Activated CD8-positive, alpha-beta memory T cell treated with anti-CD3 and anti-CD28 coated beads for 1 hour (primary cell): ENCODE results near the gene OSBP2.

Experiments
- DNase-seq, 2 donors: peaks; one replicate each; pipeline ENCODE4 v3.0.0-alpha.2; 2020; ENCODE audit warnings: low read depth in 1 of 2; ENCODE audit errors: extremely low read depth in 1 of 2

The OSBP2 gene

DNA sequence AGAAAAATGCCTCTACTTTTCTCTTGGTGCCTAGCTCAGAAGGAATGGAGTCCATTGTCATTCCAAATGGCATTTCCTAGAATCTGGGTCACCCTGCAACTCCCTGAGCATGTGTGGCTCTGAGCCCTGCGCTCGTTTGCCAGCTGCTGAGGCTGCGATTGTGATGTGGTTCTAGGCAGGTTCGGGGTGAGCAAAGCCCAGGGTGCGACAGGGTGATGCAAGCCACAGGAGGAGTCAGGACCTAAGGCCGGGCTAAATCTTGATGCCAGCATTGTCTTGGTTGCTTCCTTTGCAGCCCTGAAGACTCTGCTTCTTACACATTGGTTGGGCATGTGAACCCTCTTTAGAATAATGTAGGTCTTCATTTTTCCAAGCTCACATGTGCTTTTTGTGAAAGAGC is 142.9 kb downstream of the OSBP2 start:
- no peak for DNase-seq

DNA sequence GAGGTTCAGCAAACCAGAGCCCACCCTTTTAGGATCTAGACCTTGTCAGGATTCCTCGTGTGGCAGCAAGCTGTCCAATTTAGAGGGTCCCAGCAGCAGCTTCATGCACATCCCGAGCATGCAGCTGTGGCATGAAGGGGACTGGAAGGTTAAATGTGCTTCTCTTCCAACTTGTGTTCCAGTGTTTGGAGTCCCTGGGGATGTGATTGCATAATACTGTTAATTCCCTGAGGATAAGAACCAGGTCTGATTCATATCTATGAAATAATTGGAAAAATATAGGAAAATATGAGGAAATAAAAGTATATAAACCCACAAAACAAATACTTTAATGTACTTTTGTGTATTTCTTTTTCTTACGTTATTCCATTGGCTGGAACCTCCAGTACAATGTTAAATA is 143.4 kb downstream of the OSBP2 start:
- no peak for DNase-seq

DNA sequence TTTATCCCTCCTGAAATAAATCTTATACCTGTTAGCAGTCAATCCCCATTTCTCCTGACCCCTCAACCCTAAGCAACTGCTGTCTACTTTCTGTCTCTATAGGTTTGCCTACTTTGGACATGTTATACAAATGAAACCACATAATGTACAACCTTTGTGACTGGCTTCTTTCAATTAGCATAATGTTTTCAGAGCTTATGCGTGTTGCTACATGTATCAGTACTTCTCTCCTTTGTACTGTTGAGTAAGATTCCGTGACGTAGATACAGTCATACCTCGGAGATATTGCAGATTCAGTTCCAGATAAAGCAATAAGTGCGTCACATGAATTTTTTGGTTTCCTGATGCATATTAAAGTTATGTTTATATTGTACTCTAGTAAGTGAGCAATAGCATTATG is 146.6 kb downstream of the OSBP2 start:
- DNase-seq: no peak

DNA sequence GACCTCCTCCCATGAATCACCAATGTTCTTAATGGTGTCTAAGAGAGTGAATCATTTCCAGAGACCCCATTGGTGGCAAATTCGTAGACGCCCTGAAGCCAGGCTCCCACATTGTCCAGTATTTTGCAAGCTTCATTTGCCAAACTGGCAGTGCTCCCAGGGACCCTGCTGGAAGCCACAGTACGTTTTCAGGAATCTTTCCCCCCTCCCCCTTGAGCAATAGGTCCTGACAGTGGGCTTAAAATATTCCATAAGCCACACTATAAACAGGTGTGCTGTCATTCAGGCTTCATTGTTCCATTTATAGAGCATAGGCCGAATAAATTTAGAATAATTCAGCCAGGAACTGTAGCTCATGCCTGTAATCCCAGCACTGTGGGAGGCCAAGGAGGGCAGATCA is 148.6 kb downstream of the OSBP2 start:
- no peak for DNase-seq

DNA sequence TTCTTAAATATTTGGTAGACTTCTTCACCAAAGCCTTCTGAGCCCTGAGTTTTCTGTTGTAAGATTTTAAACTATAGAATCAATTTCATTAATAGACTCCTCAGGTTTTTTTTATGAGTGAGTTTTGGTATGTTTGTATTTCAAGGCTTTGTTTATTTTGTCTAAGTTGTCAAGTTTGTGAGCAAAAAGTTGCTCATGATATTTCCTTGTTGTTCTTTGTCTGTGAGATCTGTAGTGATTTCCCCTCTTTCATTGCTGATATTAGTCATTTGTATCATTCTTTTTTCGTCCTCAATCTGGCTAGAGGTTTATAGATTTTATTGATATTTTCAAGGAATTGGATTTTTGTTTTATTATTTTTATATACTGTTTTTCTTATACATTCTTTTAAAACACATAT is 152.9 kb downstream of the OSBP2 start:
- DNase-seq: no peak

DNA sequence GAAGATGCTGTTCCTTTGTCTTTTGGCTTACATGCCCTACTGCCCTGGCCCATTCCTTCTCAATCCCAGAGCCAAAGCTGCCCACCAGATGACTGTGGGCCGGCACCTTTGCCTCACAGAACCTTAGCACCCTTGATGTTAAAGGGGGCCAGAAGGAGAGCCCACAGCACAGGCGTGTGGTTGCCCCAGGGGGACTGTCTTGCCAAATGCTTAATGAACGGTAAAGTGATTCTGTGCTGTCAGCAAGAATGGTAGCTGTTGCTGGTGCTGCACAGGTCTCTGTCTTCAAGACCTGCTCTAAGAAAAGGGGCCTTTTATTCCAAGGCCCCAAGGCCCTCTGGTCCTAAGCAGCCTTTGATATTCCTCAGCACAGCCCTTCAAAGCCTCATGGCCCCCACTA is 160.6 kb downstream of the OSBP2 start:
- no peak for DNase-seq

DNA sequence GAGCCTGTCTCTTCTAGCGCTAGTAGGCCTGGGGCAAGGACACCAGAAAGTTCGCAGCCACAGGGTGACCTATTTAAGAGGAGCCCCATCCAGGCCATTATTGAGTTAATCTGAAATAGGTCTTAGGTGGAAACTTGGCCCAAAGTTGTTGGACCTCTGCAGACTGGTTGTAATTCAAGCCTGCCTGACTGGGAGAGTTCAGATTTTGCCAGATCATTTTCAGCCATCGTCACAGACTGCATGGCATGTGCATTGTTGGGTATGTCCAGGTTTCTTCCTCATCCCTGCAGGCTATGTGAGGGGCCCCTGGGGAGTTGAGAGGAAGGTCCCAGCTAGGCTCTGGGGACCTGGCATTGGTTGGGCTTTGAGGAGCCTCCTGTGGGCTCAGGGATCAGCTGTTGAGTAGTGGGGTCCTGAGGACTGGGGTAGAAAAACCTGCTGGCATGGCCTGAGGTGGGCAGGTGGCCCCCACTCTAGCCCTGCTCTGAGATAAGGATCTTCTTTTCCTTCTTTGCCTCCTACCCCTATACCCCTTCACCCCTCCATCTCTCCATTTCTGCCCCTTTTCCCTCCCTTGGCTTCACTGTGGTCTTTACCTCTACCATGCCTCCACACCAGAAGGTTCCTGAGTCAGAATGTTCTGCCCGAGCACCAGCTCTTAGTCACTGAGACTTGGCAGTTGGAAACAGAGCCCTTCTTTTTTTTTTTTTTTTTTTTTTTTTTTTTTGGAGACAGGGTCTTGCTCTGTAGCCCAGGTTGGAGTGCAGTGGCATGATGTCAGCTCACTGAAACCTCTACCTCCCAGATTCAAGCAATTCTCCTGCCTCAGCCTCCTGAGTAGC is 161.2 kb downstream of the OSBP2 start:
- DNase-seq: no peak

DNA sequence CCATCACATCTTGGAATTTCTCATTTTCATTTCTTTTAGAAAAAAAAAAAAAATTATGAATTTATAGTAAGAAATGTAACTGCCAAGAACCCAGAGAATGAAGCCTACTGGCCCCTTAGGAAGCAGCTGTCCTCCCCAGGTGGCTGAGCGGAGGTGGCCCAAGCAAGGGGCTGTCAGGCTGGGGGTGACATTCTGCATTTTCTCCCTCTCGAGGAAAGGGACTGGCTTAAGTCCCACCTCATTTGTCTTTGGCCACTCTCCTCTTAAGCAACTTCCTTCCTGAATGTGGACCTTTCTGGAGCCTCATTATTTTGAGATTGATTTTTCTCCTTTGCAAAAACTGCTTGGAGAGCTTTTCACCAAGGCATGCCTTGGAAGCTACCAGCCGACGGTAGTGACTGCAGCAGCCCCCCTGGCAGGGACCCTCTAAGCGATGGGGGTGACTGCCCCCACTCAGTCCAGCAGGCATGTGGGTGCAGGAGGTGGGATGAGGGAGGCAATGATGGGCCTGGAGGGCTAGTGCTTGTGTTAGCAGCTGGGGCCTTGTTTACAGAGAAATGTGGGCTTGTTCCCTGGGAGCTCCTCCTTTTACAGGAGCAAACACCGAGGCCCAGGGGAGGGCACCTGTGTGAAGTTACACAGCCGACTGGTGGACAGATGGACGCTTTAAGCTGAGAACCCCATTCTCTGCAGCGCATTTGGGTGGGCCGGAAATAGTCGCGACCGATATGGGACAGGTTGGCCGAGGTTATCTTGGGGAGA is 162.2 kb downstream of the OSBP2 start:
- no peak for DNase-seq

DNA sequence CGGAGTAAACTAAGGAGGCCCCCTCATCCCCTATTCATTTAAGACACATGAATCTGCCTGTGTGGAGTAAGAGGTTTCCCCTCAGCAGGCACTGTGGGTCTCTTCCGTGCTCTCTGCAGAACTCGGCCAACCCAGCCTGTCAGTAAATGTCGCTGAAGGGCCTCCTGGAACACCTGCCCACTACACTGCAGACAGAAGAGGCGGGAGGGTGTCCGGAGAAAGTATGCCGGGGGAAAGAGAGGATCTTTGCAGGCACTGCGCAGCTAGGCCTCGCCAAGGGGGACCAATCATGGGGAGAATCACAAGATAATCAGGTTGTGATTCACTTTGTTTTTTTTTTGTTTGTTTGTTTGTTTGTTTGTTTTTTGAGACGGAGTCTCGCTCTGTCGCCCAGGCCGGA is 163.1 kb downstream of the OSBP2 start:
- no peak for DNase-seq

DNA sequence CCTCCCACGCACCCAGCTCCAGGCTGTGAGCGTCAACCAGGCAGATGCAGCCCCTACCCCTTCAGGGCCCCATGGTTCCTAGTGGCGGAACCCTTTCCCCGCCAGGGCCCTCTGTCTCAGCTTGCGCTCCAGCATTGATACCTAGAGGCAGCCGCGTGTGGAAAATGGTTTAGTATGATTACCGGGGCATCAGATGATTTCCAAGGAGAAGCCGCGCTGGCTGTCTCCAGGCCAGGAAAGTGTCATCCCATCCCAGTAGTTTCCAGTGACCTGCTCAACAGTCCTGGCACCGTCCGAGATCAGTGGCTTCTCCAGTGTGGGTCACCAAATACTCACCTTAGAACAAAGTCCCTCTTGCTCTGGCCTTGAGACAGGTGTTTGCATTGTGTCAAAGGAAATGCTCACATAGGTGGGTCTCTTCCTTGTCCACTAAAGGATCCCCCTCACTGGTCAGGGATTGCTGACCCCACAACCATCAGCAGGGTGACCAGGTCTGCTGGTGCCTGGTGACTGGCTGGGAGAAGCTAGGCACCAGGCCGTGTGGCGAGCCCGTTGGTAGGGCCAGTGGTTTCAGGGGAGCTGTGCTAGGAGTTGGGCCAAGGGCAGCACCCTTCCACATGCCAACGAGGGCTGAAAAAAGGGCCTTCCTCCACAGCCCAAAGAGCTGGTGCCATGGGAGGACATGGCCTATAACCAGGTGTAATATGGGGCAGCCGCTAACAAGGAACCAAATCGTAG is 164.5 kb downstream of the OSBP2 start:
- no peak for DNase-seq

DNA sequence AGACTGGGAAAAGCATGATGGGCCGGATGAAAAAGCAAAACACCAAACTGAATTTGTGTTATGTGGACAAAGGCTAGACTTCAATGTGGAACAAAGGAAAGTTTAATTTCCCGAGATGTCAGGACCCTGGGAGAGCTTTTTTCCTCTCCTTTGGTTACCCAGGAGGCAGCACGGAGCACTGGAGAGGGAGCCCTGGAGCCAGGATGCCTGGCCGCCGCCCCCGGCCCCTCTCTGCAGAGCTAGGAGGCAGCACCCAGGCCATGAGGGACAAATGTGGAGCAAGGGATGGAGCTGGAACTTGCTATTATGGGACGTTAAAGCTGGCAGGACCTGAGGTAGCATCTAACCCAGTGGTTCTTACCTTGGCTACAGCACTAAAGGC is 165.0 kb downstream of the OSBP2 start:
- DNase-seq: no peak

DNA sequence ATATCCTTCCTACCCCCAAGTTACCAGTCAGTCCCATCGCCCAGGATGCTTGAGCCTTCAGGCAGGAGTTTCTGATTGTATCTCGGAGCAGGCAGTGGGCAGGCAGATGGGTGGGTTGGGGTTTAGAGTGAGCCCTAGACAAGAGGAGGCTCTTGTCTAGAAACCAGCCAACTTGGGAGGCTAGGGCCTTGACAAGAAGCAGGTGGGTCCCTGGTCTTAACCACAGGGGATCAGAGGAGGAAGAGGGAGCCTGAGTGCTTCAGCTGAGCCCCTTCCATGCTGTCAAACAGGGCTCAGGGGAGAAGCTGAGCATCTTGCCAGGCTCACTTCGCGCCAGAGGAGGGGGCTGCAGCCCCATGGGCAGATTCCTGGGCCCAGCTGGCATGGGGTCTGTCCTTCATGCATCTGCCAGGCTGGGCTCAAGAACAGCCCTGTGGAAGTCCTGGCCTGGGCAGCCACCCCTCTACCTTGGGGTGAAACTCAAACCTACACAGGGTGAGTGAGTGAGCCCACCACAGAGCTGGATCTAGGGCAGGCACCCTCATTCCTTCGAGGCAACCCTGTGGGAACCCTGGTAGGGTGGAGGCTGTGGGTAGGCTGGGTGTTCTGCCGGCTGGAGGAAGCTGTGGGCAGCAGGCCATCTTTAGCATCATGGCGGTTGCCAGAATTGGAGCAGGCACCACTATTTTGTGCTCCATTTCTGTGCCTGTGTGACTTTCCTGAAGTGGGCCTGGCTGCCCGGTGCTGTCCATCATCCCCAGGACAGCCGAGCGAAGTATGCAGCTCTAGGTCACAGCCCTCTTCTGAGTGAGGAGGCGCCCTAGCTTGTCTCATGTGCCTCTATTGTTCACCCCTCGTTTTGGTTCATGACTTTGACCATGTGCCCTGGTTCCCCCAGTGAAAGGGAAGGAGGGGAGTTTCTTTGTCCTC is 165.8 kb downstream of the OSBP2 start:
- DNase-seq: no peak

DNA sequence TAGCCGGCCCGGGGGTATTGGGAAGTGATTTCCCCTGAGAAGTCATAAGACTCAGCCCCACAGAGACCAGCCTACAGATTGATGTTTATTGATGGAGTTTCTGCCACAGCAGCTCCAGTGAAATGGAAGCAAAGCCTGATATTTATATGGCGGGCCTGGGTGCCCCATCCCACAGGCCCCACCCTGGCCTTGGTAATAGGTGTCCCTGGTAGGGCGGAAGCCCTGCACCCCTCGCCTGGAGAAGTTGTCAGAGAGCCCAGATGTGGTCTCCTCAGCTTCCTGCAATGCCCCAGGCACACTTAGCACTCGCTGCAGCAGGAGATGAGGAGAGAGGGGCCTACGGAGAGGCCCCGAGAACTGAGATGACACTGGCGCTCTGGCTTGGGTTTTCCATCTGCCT is 166.5 kb downstream of the OSBP2 start:
- DNase-seq: no peak

DNA sequence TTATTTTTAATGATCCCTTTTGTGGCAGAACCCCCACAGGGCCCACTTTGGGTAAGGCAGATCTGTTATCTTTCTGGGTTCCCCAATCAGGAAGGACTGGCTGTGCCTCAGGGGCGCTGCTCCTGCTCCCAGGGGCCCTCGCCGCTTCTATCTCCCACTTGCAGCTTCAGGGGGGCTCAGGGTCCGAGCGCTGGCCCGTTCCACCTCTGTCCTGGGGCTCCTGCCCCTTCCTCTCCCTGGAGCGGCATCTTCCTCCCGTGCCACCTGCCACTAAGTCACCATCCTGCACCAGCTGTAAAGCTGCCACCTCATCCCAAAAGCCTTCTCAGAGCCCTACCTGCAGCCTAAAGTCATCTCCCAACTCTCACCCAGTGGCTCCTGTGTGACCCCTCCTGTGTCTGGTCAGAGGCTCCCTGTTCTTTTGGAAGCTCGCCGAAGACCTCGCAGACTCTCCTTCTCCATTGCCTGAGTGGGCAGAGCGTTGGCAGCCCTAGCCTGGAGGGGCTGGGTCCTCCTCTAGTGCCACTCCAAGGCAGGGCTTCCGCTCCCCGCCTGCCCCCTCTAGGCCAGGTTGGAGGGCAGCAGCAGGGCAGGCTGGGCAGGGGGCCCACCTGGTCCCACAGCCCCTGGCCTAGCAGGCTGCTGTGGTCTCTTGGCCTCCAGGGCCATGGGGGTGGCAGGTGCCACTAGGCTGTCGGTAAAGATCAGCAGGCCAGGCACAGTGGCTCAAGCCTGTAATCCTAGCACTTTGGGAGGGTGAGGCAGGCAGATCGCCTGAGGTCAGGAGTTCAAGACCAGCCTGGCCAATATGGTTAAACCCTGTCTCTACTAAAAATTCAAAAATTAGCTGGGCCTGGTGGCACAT is 167.2 kb downstream of the OSBP2 start:
- no peak for DNase-seq

DNA sequence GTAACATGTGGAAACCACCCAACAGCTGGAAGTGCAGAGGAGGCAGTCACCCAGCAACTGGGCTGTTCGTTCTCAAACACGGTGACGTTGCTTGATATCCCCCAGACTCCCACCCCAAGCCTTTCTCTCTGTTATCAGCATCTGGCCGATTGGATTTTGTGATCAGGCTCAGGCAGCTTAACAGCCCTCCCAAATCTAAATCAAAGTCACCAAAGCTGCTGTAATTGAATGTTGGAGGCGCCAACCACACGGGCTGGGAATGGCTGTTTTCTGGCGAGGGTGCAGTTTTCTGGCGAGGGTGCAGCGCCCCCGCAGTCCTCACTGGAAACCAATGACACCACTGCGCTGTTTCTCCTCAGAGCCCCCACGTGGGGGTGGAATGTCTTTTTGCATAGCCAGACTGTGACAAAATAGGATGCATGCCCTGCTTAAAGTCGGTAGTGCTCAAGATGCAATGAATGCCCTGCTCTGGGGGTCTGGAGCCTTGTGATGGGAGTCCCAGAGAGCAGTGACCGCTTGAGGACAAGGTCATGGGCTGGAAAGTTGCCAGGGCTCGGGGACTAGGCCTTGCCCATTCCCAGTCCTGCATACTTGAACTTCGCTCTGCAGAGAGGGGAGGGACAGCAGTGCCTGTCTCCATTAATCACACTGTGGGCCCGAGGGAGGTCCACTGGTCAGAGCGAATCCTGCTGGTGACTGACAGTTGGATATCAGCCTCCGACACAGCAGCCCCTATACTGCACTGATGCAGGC is 168.6 kb downstream of the OSBP2 start:
- no peak for DNase-seq

DNA sequence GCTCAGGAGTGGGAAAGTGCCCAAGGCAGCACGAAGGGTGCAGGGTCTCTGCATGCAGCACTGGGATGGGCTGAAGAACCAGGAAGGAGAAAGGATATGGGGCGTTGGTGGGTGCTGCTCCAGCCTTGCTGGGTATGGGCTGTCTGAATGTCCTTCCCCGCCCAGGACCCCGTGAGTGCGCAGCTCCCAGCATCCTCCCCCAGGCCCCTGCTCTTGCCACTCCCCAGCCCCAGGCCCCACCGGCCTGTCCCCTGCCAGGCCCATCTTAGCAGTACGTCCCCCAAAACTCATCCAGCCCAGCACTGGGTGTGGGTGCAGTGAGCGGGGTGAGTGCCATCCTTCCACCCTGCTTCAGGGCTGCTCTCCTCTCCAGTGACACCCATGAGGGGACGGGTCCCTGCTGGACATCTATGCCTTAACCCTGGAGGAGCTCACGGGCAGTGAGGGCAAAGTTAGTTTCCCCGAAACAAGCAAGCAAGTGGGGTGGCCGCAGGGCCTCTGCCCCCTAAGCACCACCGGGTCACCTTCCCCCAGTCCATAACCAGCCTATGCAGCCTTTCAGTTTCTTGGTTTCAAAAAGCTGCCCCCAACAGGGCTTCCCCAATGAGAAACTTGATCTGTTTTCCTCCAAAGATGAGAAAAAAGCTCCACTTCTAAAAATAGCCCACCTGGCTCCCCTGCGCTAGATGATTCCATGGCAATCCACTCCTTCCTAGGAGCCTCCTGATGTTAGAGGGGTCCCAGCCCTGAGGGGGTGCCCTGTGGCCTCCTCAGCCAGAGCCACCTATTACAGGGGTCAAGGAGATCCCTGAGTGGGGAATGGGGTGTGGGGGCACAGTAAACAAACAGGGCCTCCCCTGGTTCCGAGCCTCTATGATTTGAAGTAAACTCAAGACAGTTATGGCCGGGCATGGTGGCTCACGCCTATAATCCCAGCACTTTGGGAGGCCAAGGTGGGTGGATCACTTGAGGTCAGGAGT is 170.1 kb downstream of the OSBP2 start:
- no peak for DNase-seq

DNA sequence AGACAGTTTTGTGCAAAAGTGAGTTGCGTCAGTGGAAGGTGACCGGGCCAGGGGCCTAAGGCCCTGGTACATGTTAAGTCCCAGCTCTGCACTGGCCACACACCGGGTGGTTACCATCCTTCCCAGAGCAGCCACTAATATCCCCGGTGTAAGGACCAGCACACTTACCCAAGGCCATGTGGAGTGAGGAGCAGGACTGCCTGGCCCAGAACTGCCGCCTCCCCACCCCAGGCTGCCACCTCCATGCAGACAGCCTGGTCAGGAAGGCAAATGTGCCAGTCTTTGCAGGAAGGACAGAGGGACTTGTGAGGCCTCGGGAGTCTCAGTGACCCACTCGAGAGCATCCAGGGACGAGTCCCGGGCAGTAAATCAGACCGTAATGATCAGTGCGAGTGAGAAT is 171.0 kb downstream of the OSBP2 start:
- DNase-seq: no peak

DNA sequence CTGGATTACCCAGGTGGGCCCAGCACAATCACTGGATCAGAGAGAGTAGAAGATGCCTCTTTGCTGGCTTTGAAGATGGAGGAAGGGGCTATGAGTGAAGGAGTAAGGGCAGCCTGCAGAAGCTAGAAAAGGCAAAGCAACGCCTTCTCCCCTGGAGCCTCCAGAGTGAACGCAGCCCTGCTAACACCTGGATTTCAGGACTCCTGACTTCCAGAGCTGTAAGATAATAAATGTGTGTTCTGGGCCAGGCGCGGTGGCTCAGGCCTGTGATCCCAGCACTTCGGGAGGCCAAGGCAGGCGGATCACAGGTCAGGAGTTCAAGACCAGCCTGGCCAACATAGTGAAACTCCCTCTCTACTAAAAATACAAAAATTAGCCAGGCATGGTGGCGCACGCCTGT is 171.5 kb downstream of the OSBP2 start:
- DNase-seq: no peak
